Right lobe of liver (tissue), 6 donors: ENCODE results near the gene KCNQ1OT1. TPM values are rescaled to one million over a fixed set of nuclear protein-coding genes. Genes with fewer than 3 reads are reported as not detected.

Experiments used
- ATAC-seq, 4 donors: fragments of 200-7000 bp; cut with Tn5 transposase; one replicate each; pipeline ENCODE4 v1.9.1; 2020; ENCODE audit warnings: mild to moderate bottlenecking in 4 of 4, moderate library complexity in 4 of 4
- DNase-seq, 3 donors: peaks; one replicate each; pipeline ENCODE4 v3.0.0-alpha.2; 2020
- H3K27ac ChIP-seq, 3 donors: fragments of 200-600 bp; one replicate each; pipeline ENCODE4 v1.8.0; 2022
- H3K27me3 ChIP-seq, 2 donors: fragments of 200-600 bp; one replicate each; pipeline ENCODE4 v1.8.0; 2022
- H3K36me3 ChIP-seq, 4 donors: fragments of 200-600 bp; sonication (generic) in 1 of 4; one replicate each; pipeline versions ENCODE4 v1.5.1 to v1.8.0; 2017 to 2022; ENCODE audit warnings: control low read depth in 1 of 4
- H3K4me1 ChIP-seq, 4 donors: fragments of 200-600 bp; sonication (generic) in 1 of 4; one replicate each; pipeline versions ENCODE4 v1.5.1 to v1.8.0; 2017 to 2022; ENCODE audit warnings: control low read depth in 1 of 4
- H3K4me3 ChIP-seq, 3 donors: fragments of 200-600 bp; one replicate each; pipeline ENCODE4 v1.8.0; 2022
- H3K9me3 ChIP-seq, 4 donors: fragments of 200-600 bp; sonication (generic) in 1 of 4; one replicate each; pipeline versions ENCODE4 v1.5.1 to v1.8.0; 2017 to 2022; ENCODE audit warnings: control low read depth in 1 of 4
- POLR2A ChIP-seq: fragments of 450-650 bp; IDR thresholded peaks from one replicate; pipeline ENCODE4 v1.6.1; 2017; ENCODE audit warnings: antibody characterized with exemption, mild to moderate bottlenecking
- WGBS: methylation state at CpG from one replicate; pipeline ENCODE4 v1.1.6; 2018; ENCODE audit warnings: low coverage, low lambda C conversion rate; ENCODE audit not compliant: insufficient coverage; ENCODE audit errors: missing lambda C conversion rate; 5-methylcytosine and 5-hydroxymethylcytosine counted together
- intact Hi-C, 2 donors: fragments of 100-400 bp; cut with DNase I; formaldehyde crosslinking; loops; one replicate each; pipeline versions ENCODE4 v1.11.2 to v1.14.1; 2022
- total RNA-seq, 6 experiments: library from RNA; depleted of rRNA in 2 of 6; stranded (reverse); fragments of >200 nt in 2 of 6; fragmentation: NEBNext Ultra II Directional in 3 of 6; extraction: Animal tissue kit (Norgen Biotek cat#: 25700) in 3 of 6; gene quantifications; one replicate each; pipeline versions ENCODE4 v1.1.0 to v1.2.4, GENCODE V29; 2016 to 2023
- TF ChIP-seq, protein P1 (sequence below), 4 donors: fragments of 200-600 bp in 3 of 4; fragments of 450-650 bp in 1 of 4; IDR thresholded peaks; one replicate each; pipeline versions ENCODE4 v1.5.1 to v1.8.0; 2016 to 2022; ENCODE audit warnings: antibody characterized with exemption in 4 of 4, mild to moderate bottlenecking in 2 of 4
- donor health status: DM: no; HTN: yes; CAD: no.
- donor health status: DM: no; HTN: no; CAD: no.
- donor health status: DM: no; HTN: no; CAD: no.
- donor health status: DM: no; HTN: yes; CAD: no.
- donor health status: DM: no; HTN: yes; CAD: no.

KCNQ1OT1 gene
- total RNA-seq, 6 experiments from 2014 or later: 0.37 to 1.7 (median 0.60) TPM

DNA sequence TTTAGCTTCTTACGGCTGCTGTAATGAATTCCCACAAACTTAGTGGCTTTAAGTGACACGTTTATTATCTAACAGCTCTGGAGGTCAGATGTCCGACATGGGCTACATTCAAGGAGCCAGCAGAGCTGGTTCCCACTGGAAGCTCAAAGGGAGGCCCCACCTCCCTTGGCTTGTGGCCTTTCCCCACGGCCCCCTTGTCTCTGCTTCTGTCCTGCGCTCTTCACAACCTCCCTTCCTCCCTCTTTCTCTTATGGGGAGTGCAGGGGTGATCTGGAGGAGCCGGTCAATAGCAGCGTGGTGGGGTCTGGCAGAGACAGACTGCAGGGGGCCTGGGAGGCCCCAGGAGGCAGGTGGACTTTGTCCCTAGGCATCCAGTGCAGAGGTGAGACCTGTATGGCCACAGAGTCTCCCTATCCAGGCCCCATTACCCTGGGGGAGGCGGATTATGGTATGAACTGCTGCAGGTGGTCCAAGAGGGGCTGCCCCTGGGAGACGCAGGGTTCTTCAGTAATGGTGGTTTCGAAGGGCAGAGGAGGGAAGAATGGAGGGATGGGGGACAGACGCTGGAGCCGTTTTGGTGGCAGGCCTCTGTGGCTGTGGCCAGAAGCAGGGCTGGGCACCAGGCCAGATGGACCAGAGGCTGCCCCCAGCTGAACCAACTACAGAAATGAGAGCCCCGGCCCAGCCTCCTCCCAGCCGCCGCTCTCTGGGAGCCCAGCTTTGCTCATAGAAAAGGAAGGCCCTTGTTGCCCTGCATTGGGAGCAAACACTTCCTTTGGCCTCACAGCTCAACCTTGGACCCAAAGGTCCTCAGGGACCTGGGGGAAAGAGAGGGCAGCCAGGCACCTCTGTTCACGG is 30.7 kb upstream of the KCNQ1OT1 start:
- H3K4me1 ChIP-seq: no peaks in the 10 kb centered on the region
- no peak overlapping the region for H3K27ac ChIP-seq
- ATAC-seq: peak in 1 of 4 donors; percentile 28
- H3K36me3 ChIP-seq: no peaks in the 10 kb centered on the region
- TF ChIP-seq, protein P1, sequence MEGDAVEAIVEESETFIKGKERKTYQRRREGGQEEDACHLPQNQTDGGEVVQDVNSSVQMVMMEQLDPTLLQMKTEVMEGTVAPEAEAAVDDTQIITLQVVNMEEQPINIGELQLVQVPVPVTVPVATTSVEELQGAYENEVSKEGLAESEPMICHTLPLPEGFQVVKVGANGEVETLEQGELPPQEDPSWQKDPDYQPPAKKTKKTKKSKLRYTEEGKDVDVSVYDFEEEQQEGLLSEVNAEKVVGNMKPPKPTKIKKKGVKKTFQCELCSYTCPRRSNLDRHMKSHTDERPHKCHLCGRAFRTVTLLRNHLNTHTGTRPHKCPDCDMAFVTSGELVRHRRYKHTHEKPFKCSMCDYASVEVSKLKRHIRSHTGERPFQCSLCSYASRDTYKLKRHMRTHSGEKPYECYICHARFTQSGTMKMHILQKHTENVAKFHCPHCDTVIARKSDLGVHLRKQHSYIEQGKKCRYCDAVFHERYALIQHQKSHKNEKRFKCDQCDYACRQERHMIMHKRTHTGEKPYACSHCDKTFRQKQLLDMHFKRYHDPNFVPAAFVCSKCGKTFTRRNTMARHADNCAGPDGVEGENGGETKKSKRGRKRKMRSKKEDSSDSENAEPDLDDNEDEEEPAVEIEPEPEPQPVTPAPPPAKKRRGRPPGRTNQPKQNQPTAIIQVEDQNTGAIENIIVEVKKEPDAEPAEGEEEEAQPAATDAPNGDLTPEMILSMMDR (IDR thresholded peaks at IDR 0.05): no peak
- TF ChIP-seq POLR2A: no peak
- DNase-seq: no peak
- H3K4me3 ChIP-seq: no peak overlapping the region
- WGBS: 69% methylated on average over 6 of the region's 16 CpGs
- H3K9me3 ChIP-seq: no peaks in the 10 kb centered on the region
- H3K27me3 ChIP-seq: no peaks in the 10 kb centered on the region
- intact Hi-C loops: no loop called here

DNA sequence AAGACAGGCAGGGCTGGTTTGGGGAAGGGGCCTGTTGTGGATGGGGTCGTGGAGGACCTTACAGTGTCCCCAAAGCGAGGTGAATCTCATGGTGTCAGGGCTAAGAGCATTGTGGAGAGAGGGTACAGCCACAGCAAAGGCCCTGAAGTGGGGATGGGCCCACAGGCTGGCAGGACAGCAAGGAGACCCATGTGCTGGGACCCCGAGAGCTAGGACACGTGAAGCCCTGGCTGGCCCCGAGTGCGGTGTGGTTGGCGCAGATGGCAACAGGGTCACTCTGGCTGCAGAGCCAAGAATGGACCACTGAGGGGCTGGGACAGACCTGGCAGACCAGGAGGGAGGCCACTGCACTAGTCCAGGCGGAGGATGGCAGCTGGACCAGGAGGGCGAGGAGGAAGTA is 30.0 kb upstream of the KCNQ1OT1 start:
- Histone ChIP-seq H3K9me3 (no peaks in the 10 kb centered on the region), H3K36me3 (no peaks in the 10 kb centered on the region), H3K27me3 (no peaks in the 10 kb centered on the region), H3K4me3 (no peak overlapping the region), H3K27ac (no peak overlapping the region), H3K4me1 (no peaks in the 10 kb centered on the region)
- intact Hi-C loops: no loop called here
- no peak for ATAC-seq
- WGBS: no CpG with 5 or more reads among the region's 9 CpGs
- DNase-seq: no peak
- TF ChIP-seq, protein P1 (IDR thresholded peaks at IDR 0.05): no peak
- TF ChIP-seq POLR2A: no peak

DNA sequence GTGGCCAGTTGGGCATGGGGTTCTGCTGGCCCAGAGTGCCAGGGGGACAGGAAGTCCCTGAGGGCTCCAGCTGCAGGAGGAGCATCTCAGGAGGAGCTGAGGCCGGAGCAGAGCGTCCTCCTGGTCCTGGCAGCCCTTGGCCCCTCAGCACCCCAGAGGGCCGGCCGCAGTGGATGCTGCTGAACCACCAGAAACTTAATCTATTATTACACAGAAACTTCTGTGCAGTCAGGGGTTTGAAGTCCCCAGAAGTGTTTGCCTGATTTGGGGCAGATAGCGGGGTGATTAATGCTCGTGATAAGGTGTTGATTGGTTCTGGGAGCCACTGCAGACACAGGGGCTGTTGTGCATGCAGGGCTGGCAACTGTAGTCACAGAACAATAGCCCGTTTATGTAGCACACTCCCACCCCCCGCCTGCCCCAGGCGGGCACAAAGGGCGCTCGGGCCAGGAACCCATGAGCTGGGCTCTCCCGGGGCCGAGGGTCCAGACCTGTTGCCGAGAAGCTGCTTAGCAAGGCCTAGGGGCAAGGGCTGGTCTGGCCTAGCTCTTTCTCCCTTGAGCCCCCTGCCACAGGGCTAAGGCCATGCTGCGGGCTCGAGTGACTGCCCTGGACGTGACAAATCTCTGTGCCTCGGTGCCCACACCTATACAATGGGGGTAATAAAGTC is 29.0 kb upstream of the KCNQ1OT1 start:
- no peak for DNase-seq
- intact Hi-C loops: no loop called here

DNA sequence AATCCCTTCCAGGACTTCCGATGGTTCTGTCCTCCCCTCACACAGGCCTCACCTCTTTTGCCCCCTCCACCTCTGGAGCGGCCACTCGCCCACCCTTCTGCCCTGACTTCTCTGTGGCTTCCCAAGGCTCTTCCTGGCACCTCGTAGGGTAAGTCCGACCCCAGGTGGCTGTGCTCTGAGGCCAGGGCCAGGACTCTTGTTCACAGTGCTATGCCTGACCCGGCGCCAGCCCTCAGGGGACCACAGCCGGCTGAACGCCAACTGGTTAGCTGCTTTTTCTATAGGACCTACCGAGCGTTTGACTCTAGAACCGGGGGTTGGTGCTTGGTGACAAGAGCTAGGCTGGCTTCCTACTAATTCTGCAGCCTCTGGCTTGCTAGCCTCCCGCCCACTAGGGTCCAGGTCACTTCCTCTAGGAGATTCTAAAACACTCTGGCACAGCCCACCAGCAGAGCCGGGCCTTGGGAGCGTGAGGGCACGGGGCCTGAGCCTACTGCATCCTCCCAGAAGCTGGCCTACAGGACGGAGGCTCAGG is 28.4 kb upstream of the KCNQ1OT1 start:
- H3K27me3 ChIP-seq: no peaks in the 10 kb centered on the region
- no peaks in the 10 kb centered on the region for H3K9me3 ChIP-seq
- no peaks in the 10 kb centered on the region for H3K36me3 ChIP-seq
- DNase-seq (no peak), ATAC-seq (no peak)
- H3K4me1 ChIP-seq: no peaks in the 10 kb centered on the region
- intact Hi-C loops: no loop called here
- H3K27ac ChIP-seq: no peak overlapping the region
- H3K4me3 ChIP-seq: no peak overlapping the region
- TF ChIP-seq, protein P1 (IDR thresholded peaks at IDR 0.05): no peak
- no peak for TF ChIP-seq POLR2A
- 74% methylated on average over 12 of the region's 17 CpGs for WGBS

More for the DNA sequence above, 29.0 kb upstream of the KCNQ1OT1 start:
- Histone ChIP-seq H3K4me1 (no peaks in the 10 kb centered on the region), H3K36me3 (no peaks in the 10 kb centered on the region), H3K27ac (no peak overlapping the region), H3K27me3 (no peaks in the 10 kb centered on the region), H3K4me3 (no peak overlapping the region), H3K9me3 (no peaks in the 10 kb centered on the region)
- ATAC-seq: peak in 1 of 4 donors; percentile 10
- WGBS: 40% methylated on average over 1 of the region's 18 CpGs
- TF ChIP-seq, protein P1 (IDR thresholded peaks at IDR 0.05): no peak
- no peak for TF ChIP-seq POLR2A
